HG02642 (cell line): ENCODE data around the gene MYL7.
A peak's percentile ranks its signal among the peaks of the same experiment; 100 is the strongest.
"Not testable (repeated sequence)": the region's sequence is repeated elsewhere in the genome, so short reads cannot be mapped to it uniquely, and the experiment has no call there.

ENCODE experiments used
- ATAC-seq: cut with Tn5 transposase; IDR thresholded peaks from one replicate; pipeline ENCODE4 v1.9.1; 2021; ENCODE audit warnings: mild to moderate bottlenecking; ENCODE audit not compliant: unreplicated experiment, poor library complexity

Gene MYL7

GRCh38 chr7:44134943-44135628, 6.0 kb downstream of the MYL7 start:
- no peak for ATAC-seq

- ATAC-seq = no peak
Measured at GRCh38 chr7:44133295-44133694, 7.8 kb downstream of the MYL7 start.

GRCh38 chr7:44132039-44132438, 9.1 kb downstream of the MYL7 start:
- no peak for ATAC-seq

GRCh38 chr7:44131173-44132029, 9.7 kb downstream of the MYL7 start:
- ATAC-seq = no peak

GRCh38 chr7:44128721-44129582, 12.2 kb downstream of the MYL7 start:
- ATAC-seq = no peak

GRCh38 chr7:44127161-44127560, 14.0 kb downstream of the MYL7 start:
- no peak for ATAC-seq

- ATAC-seq = not testable (repeated sequence)
Measured at GRCh38 chr7:44126574-44126973, 14.6 kb downstream of the MYL7 start.

- no peak for ATAC-seq
Measured at GRCh38 chr7:44124822-44125202, 16.3 kb downstream of the MYL7 start.

- peak; percentile 99 for ATAC-seq
Measured at GRCh38 chr7:44123190-44124003, 17.7 kb downstream of the MYL7 start, which contains the start of gene POLD2. Gene POLD2, minus strand, starts transcription at chr7:44123548. Its CDS starts 1,495 bp downstream, at chr7:44122053.

- no peak for ATAC-seq
Measured at GRCh38 chr7:44122529-44122928, 18.6 kb downstream of the MYL7 start.

GRCh38 chr7:44121761-44122420, 19.2 kb downstream of the MYL7 start:
- ATAC-seq = no peak

- no peak for ATAC-seq
Measured at GRCh38 chr7:44120395-44120794, 20.7 kb downstream of the MYL7 start.

- no peak for ATAC-seq
Measured at GRCh38 chr7:44119829-44120380, 21.2 kb downstream of the MYL7 start.

- ATAC-seq = no peak
Measured at GRCh38 chr7:44117801-44118429, 23.2 kb downstream of the MYL7 start.

- no peak for ATAC-seq
Measured at GRCh38 chr7:44116789-44117666, 24.1 kb downstream of the MYL7 start.

- ATAC-seq = no peak
Measured at GRCh38 chr7:44116087-44116788, 24.9 kb downstream of the MYL7 start.
